Measurements from ENCODE around the gene IFIT5.
A peak's percentile ranks its signal among the peaks of the same experiment; 100 is the strongest.
"Not testable (repeated sequence)": the region's sequence is repeated elsewhere in the genome, so short reads cannot be mapped to it uniquely, and the experiment has no call there.

Gene IFIT5

DNA sequence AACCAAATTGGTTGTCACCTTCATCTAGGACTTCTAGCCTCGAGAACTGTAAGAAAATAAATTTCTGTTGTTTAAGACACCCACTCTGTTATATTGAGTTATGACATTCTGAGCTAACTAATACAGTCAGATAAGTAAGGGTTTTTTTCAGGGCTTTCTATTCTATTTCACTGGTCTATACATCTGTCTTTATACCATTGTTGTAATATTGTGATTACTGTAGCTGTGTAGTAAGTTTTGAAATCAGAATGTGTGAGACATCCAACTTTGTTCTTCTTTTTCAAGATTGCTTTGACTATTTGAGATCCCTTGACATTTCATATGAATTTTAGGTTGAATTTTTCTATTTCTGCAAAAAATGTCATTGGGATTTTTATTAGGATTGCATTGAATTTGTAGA, 14.4 kb upstream of the IFIT5 start:
- no peak overlapping the region for H3K4me3 Mint-ChIP-seq
- peaks cover 62% of the 10 kb centered on the region for H3K36me3 Mint-ChIP-seq (ENCODE audit: low read depth)

GRCh38 chr10:89403043-89403442, 11.3 kb upstream of the IFIT5 start:
- no peak for TF ChIP-seq CTCF (IDR thresholded peaks at IDR 0.05)
- H3K27ac Mint-ChIP-seq: no peak overlapping the region
- peaks cover 84% of the 10 kb centered on the region for H3K36me3 Mint-ChIP-seq (ENCODE audit: low read depth)

More for the DNA sequence above, 14.4 kb upstream of the IFIT5 start:
- peak overlapping the region; percentile 16 for H3K27ac Mint-ChIP-seq
- DNase-seq: no peak
- H3K4me1 Mint-ChIP-seq: no peaks in the 10 kb centered on the region
- no peaks in the 10 kb centered on the region for H3K27me3 Mint-ChIP-seq (ENCODE audit: low read depth, poor library complexity)
- TF ChIP-seq CTCF (IDR thresholded peaks at IDR 0.05): no peak
- H3K9me3 Mint-ChIP-seq: peaks cover 35% of the 10 kb centered on the region

DNA sequence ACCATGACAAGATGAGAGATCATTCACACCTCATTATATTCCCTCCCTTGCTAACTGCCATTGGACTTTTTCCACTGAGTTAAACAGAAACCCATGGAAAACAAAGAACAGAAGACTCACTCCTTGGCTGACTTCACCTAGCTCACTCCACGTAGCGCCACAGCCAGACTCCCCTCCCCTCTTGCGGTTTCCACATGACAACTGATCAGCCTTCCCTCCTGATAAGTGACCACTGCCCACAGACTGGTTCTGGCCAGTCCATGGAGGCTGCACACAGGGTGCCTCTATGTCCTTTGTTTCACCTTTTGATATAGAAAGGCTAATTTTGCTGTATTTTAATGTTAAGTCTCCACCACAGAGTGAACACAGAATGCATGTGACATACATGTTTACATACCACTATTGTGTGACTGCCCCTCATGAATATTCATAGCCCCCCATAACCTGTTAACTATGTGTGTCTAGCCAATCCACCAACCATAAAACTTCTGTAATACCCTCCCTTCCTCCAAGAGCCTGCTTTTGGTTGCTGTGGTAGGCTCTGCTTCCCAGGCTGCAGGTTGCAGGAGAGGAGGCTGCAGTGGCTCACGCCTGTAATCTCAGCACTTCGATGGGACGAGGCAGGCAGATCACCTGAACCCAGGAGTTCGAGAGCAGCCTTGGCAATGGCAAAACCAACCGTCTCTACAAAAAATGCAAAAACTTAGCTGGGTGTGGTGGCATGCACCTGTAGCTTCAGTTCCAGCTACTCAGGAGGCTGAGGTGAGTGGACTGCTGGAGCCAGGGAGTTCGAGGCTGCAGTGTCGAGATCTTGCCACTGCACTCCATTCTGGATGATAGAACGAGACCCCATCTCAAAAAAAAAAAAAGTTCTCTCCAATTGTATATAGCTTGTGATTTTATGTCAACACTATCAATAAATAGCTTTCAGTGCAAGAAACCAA, 10.0 kb upstream of the IFIT5 start:
- Mint-ChIP-seq H3K4me1 (no peaks in the 10 kb centered on the region), H3K27ac (peak overlapping the region; percentile 26), H3K9me3 (peaks cover 12% of the 10 kb centered on the region), H3K27me3 (ENCODE audit: low read depth, poor library complexity) (no peaks in the 10 kb centered on the region), H3K4me3 (no peak overlapping the region), H3K36me3 (ENCODE audit: low read depth) (peaks cover 85% of the 10 kb centered on the region)
- no peak for TF ChIP-seq CTCF (IDR thresholded peaks at IDR 0.05)
- no peak for DNase-seq

More at GRCh38 chr10:89403043-89403442, 11.3 kb upstream of the IFIT5 start:
- no peaks in the 10 kb centered on the region for H3K4me1 Mint-ChIP-seq
- no peaks in the 10 kb centered on the region for H3K27me3 Mint-ChIP-seq (ENCODE audit: low read depth, poor library complexity)
- H3K4me3 Mint-ChIP-seq: no peak overlapping the region
- peaks cover 25% of the 10 kb centered on the region for H3K9me3 Mint-ChIP-seq
- DNase-seq: no peak

- peaks cover 82% of the 10 kb centered on the region for H3K36me3 Mint-ChIP-seq (ENCODE audit: low read depth)
- H3K4me3 Mint-ChIP-seq; H3K27me3 Mint-ChIP-seq (ENCODE audit: low read depth, poor library complexity); H3K4me1 Mint-ChIP-seq; DNase-seq: not testable (repeated sequence)
- H3K27ac Mint-ChIP-seq: peak overlapping the region; percentile 55
- H3K9me3 Mint-ChIP-seq: peaks cover 11% of the 10 kb centered on the region
These were observed 8.2 kb upstream of the IFIT5 start for GRCh38 chr10:89406178-89406577.

DNA sequence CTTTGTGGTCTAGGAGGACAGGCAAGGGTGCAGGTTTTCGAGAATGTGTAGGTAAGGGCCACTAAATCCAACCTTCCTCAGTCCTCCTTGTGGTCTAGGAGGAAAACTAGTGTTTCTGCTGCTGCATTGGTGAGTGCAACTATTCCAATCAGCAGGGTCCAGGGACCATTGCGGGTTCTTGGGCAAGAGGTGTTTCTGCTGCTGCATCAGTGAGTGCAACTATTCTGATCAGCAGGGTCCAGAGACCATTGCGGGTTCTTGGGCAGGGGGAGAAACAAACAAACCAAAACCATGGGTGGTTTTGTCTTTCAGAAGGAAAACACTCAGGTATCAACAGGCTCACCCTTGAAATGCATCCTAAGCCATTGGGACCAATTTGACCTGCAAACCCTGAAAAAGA, 6.6 kb upstream of the IFIT5 start:
- H3K27ac Mint-ChIP-seq; DNase-seq; H3K27me3 Mint-ChIP-seq (ENCODE audit: low read depth, poor library complexity); H3K4me1 Mint-ChIP-seq; H3K4me3 Mint-ChIP-seq: not testable (repeated sequence)
- Mint-ChIP-seq H3K9me3 (peaks cover 21% of the 10 kb centered on the region), H3K36me3 (ENCODE audit: low read depth) (peaks cover 84% of the 10 kb centered on the region)

- H3K27me3 Mint-ChIP-seq (ENCODE audit: low read depth, poor library complexity); DNase-seq; H3K4me3 Mint-ChIP-seq; H3K27ac Mint-ChIP-seq; H3K4me1 Mint-ChIP-seq: not testable (repeated sequence)
- Mint-ChIP-seq H3K9me3 (peaks cover 18% of the 10 kb centered on the region), H3K36me3 (ENCODE audit: low read depth) (peaks cover 71% of the 10 kb centered on the region)
These were observed 5.1 kb upstream of the IFIT5 start for GRCh38 chr10:89409282-89409681.

GRCh38 chr10:89410551-89410950, 3.8 kb upstream of the IFIT5 start:
- Mint-ChIP-seq H3K9me3 (peaks cover 16% of the 10 kb centered on the region), H3K36me3 (ENCODE audit: low read depth) (peaks cover 58% of the 10 kb centered on the region)
- not testable (repeated sequence) for H3K27ac Mint-ChIP-seq; H3K4me3 Mint-ChIP-seq; H3K4me1 Mint-ChIP-seq; DNase-seq; H3K27me3 Mint-ChIP-seq (ENCODE audit: low read depth, poor library complexity)

- not testable (repeated sequence) for H3K4me3 Mint-ChIP-seq
- peaks cover 11% of the 10 kb centered on the region for H3K4me1 Mint-ChIP-seq
These were observed 3.2 kb upstream of the IFIT5 start for GRCh38 chr10:89411135-89411534.

GRCh38 chr10:89412276-89412675, 2.1 kb upstream of the IFIT5 start:
- DNase-seq, H3K4me3 Mint-ChIP-seq, H3K27ac Mint-ChIP-seq: not testable (repeated sequence)
- H3K9me3 Mint-ChIP-seq: peaks cover 14% of the 10 kb centered on the region
- H3K36me3 Mint-ChIP-seq (ENCODE audit: low read depth): peaks cover 45% of the 10 kb centered on the region
- peaks cover 12% of the 10 kb centered on the region for H3K27me3 Mint-ChIP-seq (ENCODE audit: low read depth, poor library complexity)
- H3K4me1 Mint-ChIP-seq: peaks cover 11% of the 10 kb centered on the region

More at GRCh38 chr10:89411135-89411534, 3.2 kb upstream of the IFIT5 start:
- Mint-ChIP-seq H3K36me3 (ENCODE audit: low read depth) (peaks cover 53% of the 10 kb centered on the region), H3K9me3 (peaks cover 16% of the 10 kb centered on the region)
- not testable (repeated sequence) for H3K27ac Mint-ChIP-seq; H3K27me3 Mint-ChIP-seq (ENCODE audit: low read depth, poor library complexity); DNase-seq

Measured in nephron progenitor cell (in vitro differentiated cells).